Measurements from ENCODE around the gene PPTC7.
"Not testable (repeated sequence)": the region's sequence is repeated elsewhere in the genome, so short reads cannot be mapped to it uniquely, and the experiment has no call there.

Gene PPTC7

GRCh38 chr12:110582276-110583136 is 612 bp downstream of the PPTC7 start:
- peak; percentile 74 for DNase-seq

GRCh38 chr12:110581931-110582275 is 1.2 kb downstream of the PPTC7 start:
- no peak for DNase-seq

- DNase-seq, result no peak
These were observed 3.4 kb downstream of the PPTC7 start for GRCh38 chr12:110579535-110580253.

- no peak for DNase-seq
These were observed 4.2 kb downstream of the PPTC7 start for GRCh38 chr12:110578694-110579534.

GRCh38 chr12:110577864-110578693 is 5.0 kb downstream of the PPTC7 start:
- DNase-seq, result no peak

GRCh38 chr12:110576504-110576903 is 6.6 kb downstream of the PPTC7 start:
- DNase-seq, result no peak

- no peak for DNase-seq
These were observed 7.8 kb downstream of the PPTC7 start for GRCh38 chr12:110575326-110575725.

GRCh38 chr12:110574717-110575230 is 8.3 kb downstream of the PPTC7 start:
- not testable (repeated sequence) for DNase-seq

GRCh38 chr12:110574044-110574443 is 9.1 kb downstream of the PPTC7 start:
- no peak for DNase-seq

GRCh38 chr12:110570798-110571197 is 12.3 kb downstream of the PPTC7 start:
- not testable (repeated sequence) for DNase-seq

GRCh38 chr12:110569838-110570237 is 13.3 kb downstream of the PPTC7 start:
- DNase-seq, result not testable (repeated sequence)

GRCh38 chr12:110568752-110569151 is 14.4 kb downstream of the PPTC7 start:
- DNase-seq, result no peak

GRCh38 chr12:110566993-110567392 is 16.1 kb downstream of the PPTC7 start:
- DNase-seq, result no peak

- DNase-seq, result no peak
These were observed 16.9 kb downstream of the PPTC7 start for GRCh38 chr12:110565894-110566871.

- DNase-seq, result no peak
These were observed 18.6 kb downstream of the PPTC7 start for GRCh38 chr12:110564471-110564991.

GRCh38 chr12:110563702-110564470 is 19.2 kb downstream of the PPTC7 start:
- no peak for DNase-seq

GRCh38 chr12:110562386-110562785 is 20.7 kb downstream of the PPTC7 start:
- not testable (repeated sequence) for DNase-seq

- DNase-seq, result no peak
These were observed 21.5 kb downstream of the PPTC7 start for GRCh38 chr12:110561471-110562201.

GRCh38 chr12:110560946-110561345 is 22.2 kb downstream of the PPTC7 start:
- DNase-seq, result no peak

All from activated T-cell treated with anti-CD3 and anti-CD28 coated beads for 4 hours (primary cell).